Testis (tissue), 3 donors: ENCODE data around the gene MEMO1. TPM values are rescaled to one million over a fixed set of nuclear protein-coding genes. Genes with fewer than 3 reads are reported as not detected.
"Not testable (repeated sequence)": the region's sequence is repeated elsewhere in the genome, so short reads cannot be mapped to it uniquely, and the experiment has no call there.

Source experiments
- DNase-seq: peaks from one replicate; pipeline ENCODE4 v3.0.0-alpha.2; 2019
- H3K27ac ChIP-seq, 2 donors: fragments of 200-600 bp; sonication (generic); one replicate each; pipeline ENCODE4 v1.5.1; 2019
- H3K27me3 ChIP-seq: fragments of 200-600 bp; sonication (generic); one replicate; pipeline ENCODE4 v1.5.1; 2019
- H3K36me3 ChIP-seq: fragments of 200-600 bp; sonication (generic); one replicate; pipeline ENCODE4 v1.5.1; 2017; ENCODE audit warnings: low read depth; ENCODE audit errors: missing control alignments
- H3K4me1 ChIP-seq: fragments of 200-600 bp; sonication (generic); one replicate; pipeline ENCODE4 v1.5.1; 2019
- H3K4me3 ChIP-seq, 2 donors: fragments of 200-600 bp; sonication (generic); one replicate each; pipeline ENCODE4 v1.5.1; 2017 to 2019
- H3K9me3 ChIP-seq: fragments of 200-600 bp; sonication (generic); one replicate; pipeline ENCODE4 v1.5.1; 2017
- CTCF ChIP-seq, 3 experiments: fragments of 450-650 bp in 2 of 3; fragments of 200-600 bp in 1 of 3; sonication (generic) in 1 of 3; IDR thresholded peaks; one replicate each; pipeline ENCODE4 v1.5.1; 2016 to 2019; ENCODE audit warnings: antibody characterized with exemption in 3 of 3, mild to moderate bottlenecking in 2 of 3, moderate library complexity in 1 of 3
- POLR2A ChIP-seq: fragments of 450-650 bp; IDR thresholded peaks from one replicate; pipeline ENCODE4 v1.6.1; 2017; ENCODE audit warnings: antibody characterized with exemption, mild to moderate bottlenecking, moderate library complexity
- WGBS, 2 donors: methylation state at CpG; one replicate each; pipeline ENCODE4 v1.1.5; 2018; 5-methylcytosine and 5-hydroxymethylcytosine counted together
- intact Hi-C: fragments of 100-400 bp; cut with DNase I; formaldehyde crosslinking; loops from one replicate; pipeline ENCODE4 v1.15.1; 2023; ENCODE audit warnings: low total_unique reads
- polyA plus RNA-seq: library from polyadenylated mRNA; stranded (reverse); fragments of 350-450 nt; fragmentation: Illumina TruSeq; extraction: RNeasy Lipid Tissue Mini Kit (QIAGEN cat#74804); gene quantifications from one replicate; pipeline ENCODE4 v1.2.3, GENCODE V29; 2014; ENCODE audit warnings: low read depth, low replicate concordance; ENCODE audit not compliant: insufficient read depth
- total RNA-seq, 2 donors: library from RNA; depleted of rRNA; stranded (reverse); fragments of >200 nt; gene quantifications; one replicate each; pipeline ENCODE4 v1.2.3, GENCODE V29; 2016

The MEMO1 gene
- total and polyA plus RNA-seq, 3 donors from 2014 or later = 59.9 to 167 (median 61.1) TPM

GRCh38 chr2:31877008-31877407 lies 133.8 kb downstream of the MEMO1 start:
- no peaks in the 10 kb centered on the region for H3K4me1 ChIP-seq
- TF ChIP-seq POLR2A (no peak), CTCF (IDR thresholded peaks at IDR 0.05) (no peak)
- WGBS, 2 donors = 96 to 100% methylated on average over 2 of the region's 2 CpGs
- no peaks in the 10 kb centered on the region for H3K36me3 ChIP-seq
- no peaks in the 10 kb centered on the region for H3K27me3 ChIP-seq
- intact Hi-C loops = no loop called here
- no peaks in the 10 kb centered on the region for H3K9me3 ChIP-seq
- DNase-seq = no peak
- H3K27ac ChIP-seq = no peak overlapping the region
- no peak overlapping the region for H3K4me3 ChIP-seq

- H3K4me1 ChIP-seq = no peaks in the 10 kb centered on the region
- H3K4me3 ChIP-seq = no peak overlapping the region
- H3K27ac ChIP-seq = no peak overlapping the region
- TF ChIP-seq CTCF (IDR thresholded peaks at IDR 0.05) = no peak
- TF ChIP-seq POLR2A = no peak
- 91 to 96% methylated on average over 2 of the region's 2 CpGs for WGBS, 2 donors
- DNase-seq = no peak
- no peaks in the 10 kb centered on the region for H3K9me3 ChIP-seq
- intact Hi-C loops = no loop called here
- no peaks in the 10 kb centered on the region for H3K27me3 ChIP-seq
- H3K36me3 ChIP-seq = no peaks in the 10 kb centered on the region
Measured at GRCh38 chr2:31874071-31874470, 136.7 kb downstream of the MEMO1 start.

GRCh38 chr2:31865215-31865614 lies 145.6 kb downstream of the MEMO1 start:
- TF ChIP-seq POLR2A (no peak), CTCF (IDR thresholded peaks at IDR 0.05) (no peak)
- intact Hi-C loops = no loop called here
- no peaks in the 10 kb centered on the region for H3K4me1 ChIP-seq

GRCh38 chr2:31863867-31864266 lies 146.9 kb downstream of the MEMO1 start:
- no peaks in the 10 kb centered on the region for H3K36me3 ChIP-seq
- TF ChIP-seq CTCF (IDR thresholded peaks at IDR 0.05) (no peak), POLR2A (no peak)
- H3K4me1 ChIP-seq = no peaks in the 10 kb centered on the region
- no peaks in the 10 kb centered on the region for H3K9me3 ChIP-seq
- no peak overlapping the region for H3K4me3 ChIP-seq
- intact Hi-C loops = no loop called here
- no peaks in the 10 kb centered on the region for H3K27me3 ChIP-seq
- WGBS, 2 donors = 93 to 94% methylated on average over 3 of the region's 3 CpGs
- no peak for DNase-seq
- no peak overlapping the region for H3K27ac ChIP-seq

More at GRCh38 chr2:31865215-31865614, 145.6 kb downstream of the MEMO1 start:
- no peaks in the 10 kb centered on the region for H3K36me3 ChIP-seq
- DNase-seq = no peak
- no peaks in the 10 kb centered on the region for H3K9me3 ChIP-seq
- H3K27ac ChIP-seq = no peak overlapping the region
- no peak overlapping the region for H3K4me3 ChIP-seq
- H3K27me3 ChIP-seq = no peaks in the 10 kb centered on the region

GRCh38 chr2:31863015-31863656 lies 147.7 kb downstream of the MEMO1 start:
- DNase-seq, intact Hi-C loops, H3K27me3 ChIP-seq, H3K27ac ChIP-seq, H3K9me3 ChIP-seq, H3K36me3 ChIP-seq, H3K4me3 ChIP-seq, H3K4me1 ChIP-seq: not testable (repeated sequence)
- WGBS, 2 donors = 90 to 97% methylated on average over 9 of the region's 9 CpGs
